OCI-LY3 (cell line): ENCODE data around the gene GP1BA.

Experiments
- EZH2phosphoT487 ChIP-seq: fragments of 200-600 bp; shearing (Covaris generic); IDR thresholded peaks from 2 replicates; pipeline ENCODE4 v1.6.1; 2018; ENCODE audit warnings: antibody characterized with exemption, mixed run types, low read depth
- TF ChIP-seq, protein P1 (sequence below): fragments of 200-600, 300-600 bp; sonication (generic); IDR thresholded peaks from 2 replicates; pipeline ENCODE4 v1.5.1; 2014; ENCODE audit warnings: antibody characterized with exemption, low read length, low read depth

DNA sequence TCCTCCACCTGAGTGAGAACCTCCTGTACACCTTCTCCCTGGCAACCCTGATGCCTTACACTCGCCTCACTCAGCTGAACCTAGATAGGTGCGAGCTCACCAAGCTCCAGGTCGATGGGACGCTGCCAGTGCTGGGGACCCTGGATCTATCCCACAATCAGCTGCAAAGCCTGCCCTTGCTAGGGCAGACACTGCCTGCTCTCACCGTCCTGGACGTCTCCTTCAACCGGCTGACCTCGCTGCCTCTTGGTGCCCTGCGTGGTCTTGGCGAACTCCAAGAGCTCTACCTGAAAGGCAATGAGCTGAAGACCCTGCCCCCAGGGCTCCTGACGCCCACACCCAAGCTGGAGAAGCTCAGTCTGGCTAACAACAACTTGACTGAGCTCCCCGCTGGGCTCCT, 679 bp downstream of the GP1BA start:
- TF ChIP-seq, protein P1, sequence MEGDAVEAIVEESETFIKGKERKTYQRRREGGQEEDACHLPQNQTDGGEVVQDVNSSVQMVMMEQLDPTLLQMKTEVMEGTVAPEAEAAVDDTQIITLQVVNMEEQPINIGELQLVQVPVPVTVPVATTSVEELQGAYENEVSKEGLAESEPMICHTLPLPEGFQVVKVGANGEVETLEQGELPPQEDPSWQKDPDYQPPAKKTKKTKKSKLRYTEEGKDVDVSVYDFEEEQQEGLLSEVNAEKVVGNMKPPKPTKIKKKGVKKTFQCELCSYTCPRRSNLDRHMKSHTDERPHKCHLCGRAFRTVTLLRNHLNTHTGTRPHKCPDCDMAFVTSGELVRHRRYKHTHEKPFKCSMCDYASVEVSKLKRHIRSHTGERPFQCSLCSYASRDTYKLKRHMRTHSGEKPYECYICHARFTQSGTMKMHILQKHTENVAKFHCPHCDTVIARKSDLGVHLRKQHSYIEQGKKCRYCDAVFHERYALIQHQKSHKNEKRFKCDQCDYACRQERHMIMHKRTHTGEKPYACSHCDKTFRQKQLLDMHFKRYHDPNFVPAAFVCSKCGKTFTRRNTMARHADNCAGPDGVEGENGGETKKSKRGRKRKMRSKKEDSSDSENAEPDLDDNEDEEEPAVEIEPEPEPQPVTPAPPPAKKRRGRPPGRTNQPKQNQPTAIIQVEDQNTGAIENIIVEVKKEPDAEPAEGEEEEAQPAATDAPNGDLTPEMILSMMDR, result no peak
- no peak for TF ChIP-seq EZH2phosphoT487
